Muscle layer of duodenum (tissue), 2 donors: ENCODE data around the gene AP2M1.

Experiments
- H3K27ac ChIP-seq: one replicate; pipeline ENCODE4 v1.7.0; 2013; ENCODE audit warnings: mild to moderate bottlenecking, low read length
- H3K27me3 ChIP-seq: one replicate; pipeline ENCODE4 v1.7.0; 2013; ENCODE audit warnings: low read depth, mild to moderate bottlenecking, control low read depth, low read length
- H3K36me3 ChIP-seq, 2 donors: one replicate each; pipeline ENCODE4 v1.7.0; 2013; ENCODE audit warnings: low read length in 2 of 2, control low read depth in 1 of 2, mild to moderate bottlenecking in 1 of 2; ENCODE audit not compliant: insufficient read depth in 2 of 2, control insufficient read depth in 1 of 2
- H3K4me1 ChIP-seq, 2 donors: one replicate each; pipeline ENCODE4 v1.7.0; 2013; ENCODE audit warnings: low read length in 2 of 2, mild to moderate bottlenecking in 2 of 2, control low read depth in 1 of 2, moderate library complexity in 1 of 2; ENCODE audit not compliant: insufficient read depth in 2 of 2, control insufficient read depth in 1 of 2
- H3K4me3 ChIP-seq, 2 donors: one replicate each; pipeline ENCODE4 v1.7.0; 2013; ENCODE audit warnings: low read length in 2 of 2, low read depth in 1 of 2, mild to moderate bottlenecking in 1 of 2
- H3K9me3 ChIP-seq, 2 donors: one replicate each; pipeline ENCODE4 v1.7.0; 2013; ENCODE audit warnings: low read length in 2 of 2, control low read depth in 1 of 2, mild to moderate bottlenecking in 1 of 2; ENCODE audit not compliant: control insufficient read depth in 1 of 2
- donor health status: healthy.

AP2M1 gene

GRCh38 chr3:184174646-184175492 is at the start of gene AP2M1:
Gene AP2M1 (plus strand): TSS chr3:184174855. CDS start chr3:184176994, 2,139 bp downstream.
- Histone ChIP-seq H3K4me1 (peaks cover 15 to 36% of the 10 kb centered on the region in 2 donors), H3K4me3 (peak within 1 kb of the TSS; percentile 66 to 96), H3K36me3 (peaks cover 33 to 63% of the 10 kb centered on the region in 2 donors), H3K9me3 (no peaks in the 10 kb centered on the region), H3K27me3 (no peaks in the 10 kb centered on the region), H3K27ac (peak within 1 kb of the TSS; percentile 95)

GRCh38 chr3:184126006-184126405 is 48.6 kb upstream of the AP2M1 start:
- Histone ChIP-seq H3K4me3 (no peak overlapping the region), H3K27ac (no peak overlapping the region), H3K9me3 (no peaks in the 10 kb centered on the region), H3K27me3 (no peaks in the 10 kb centered on the region), H3K4me1 (no peaks in the 10 kb centered on the region), H3K36me3 (no peaks in the 10 kb centered on the region)

GRCh38 chr3:184129012-184129411 is 45.6 kb upstream of the AP2M1 start:
- Histone ChIP-seq H3K9me3 (no peaks in the 10 kb centered on the region), H3K27me3 (no peaks in the 10 kb centered on the region), H3K36me3 (no peaks in the 10 kb centered on the region), H3K4me1 (no peaks in the 10 kb centered on the region), H3K4me3 (no peak overlapping the region), H3K27ac (no peak overlapping the region)

GRCh38 chr3:184132945-184133344 is 41.7 kb upstream of the AP2M1 start:
- Histone ChIP-seq H3K4me3 (no peak overlapping the region), H3K9me3 (no peaks in the 10 kb centered on the region), H3K36me3 (peaks cover 5 to 7% of the 10 kb centered on the region in 2 donors), H3K4me1 (peaks cover 13 to 20% of the 10 kb centered on the region in 2 donors), H3K27ac (no peak overlapping the region), H3K27me3 (no peaks in the 10 kb centered on the region)

GRCh38 chr3:184133840-184134745 is 40.6 kb upstream of the AP2M1 start:
- Histone ChIP-seq H3K27ac (peak overlapping the region; percentile 90), H3K4me1 (peaks cover 13 to 20% of the 10 kb centered on the region in 2 donors), H3K4me3 (peak overlapping the region; percentile 95 to 99), H3K9me3 (no peaks in the 10 kb centered on the region), H3K27me3 (no peaks in the 10 kb centered on the region), H3K36me3 (peaks cover 5 to 8% of the 10 kb centered on the region in 2 donors)

GRCh38 chr3:184134746-184135148 is 39.9 kb upstream of the AP2M1 start:
- no peaks in the 10 kb centered on the region for H3K9me3 ChIP-seq
- H3K36me3 ChIP-seq, result peaks cover 5 to 8% of the 10 kb centered on the region in 2 donors
- peaks cover 13 to 20% of the 10 kb centered on the region in 2 donors for H3K4me1 ChIP-seq
- H3K27me3 ChIP-seq, result no peaks in the 10 kb centered on the region
- peak overlapping the region; percentile 95 to 99 for H3K4me3 ChIP-seq
- H3K27ac ChIP-seq, result peak overlapping the region; percentile 90

- Histone ChIP-seq H3K4me3 (peak within 1 kb of the TSS; percentile 95 to 99), H3K27ac (peak within 1 kb of the TSS; percentile 90), H3K27me3 (no peaks in the 10 kb centered on the region), H3K9me3 (no peaks in the 10 kb centered on the region), H3K4me1 (peaks cover 13 to 20% of the 10 kb centered on the region in 2 donors), H3K36me3 (peaks cover 10 to 12% of the 10 kb centered on the region in 2 donors)
These were observed 39.3 kb upstream of the AP2M1 start, which contains the start of gene EIF2B5 for GRCh38 chr3:184135149-184135910. Gene EIF2B5 (plus strand): TSS chr3:184135358. CDS start chr3:184135386, 28 bp downstream.

GRCh38 chr3:184135911-184136260 is 38.8 kb upstream of the AP2M1 start:
- H3K27ac ChIP-seq, result peak overlapping the region; percentile 90
- no peaks in the 10 kb centered on the region for H3K9me3 ChIP-seq
- peaks cover 13 to 20% of the 10 kb centered on the region in 2 donors for H3K4me1 ChIP-seq
- peak overlapping the region; percentile 95 to 99 for H3K4me3 ChIP-seq
- H3K36me3 ChIP-seq, result peaks cover 15 to 18% of the 10 kb centered on the region in 2 donors
- no peaks in the 10 kb centered on the region for H3K27me3 ChIP-seq

GRCh38 chr3:184140436-184140835 is 34.2 kb upstream of the AP2M1 start:
- no peak overlapping the region for H3K27ac ChIP-seq
- H3K4me3 ChIP-seq, result no peak overlapping the region
- H3K27me3 ChIP-seq, result no peaks in the 10 kb centered on the region
- H3K9me3 ChIP-seq, result no peaks in the 10 kb centered on the region
- H3K36me3 ChIP-seq, result peaks cover 52 to 61% of the 10 kb centered on the region in 2 donors
- H3K4me1 ChIP-seq, result peaks cover 13 to 31% of the 10 kb centered on the region in 2 donors

GRCh38 chr3:184142199-184142598 is 32.5 kb upstream of the AP2M1 start:
- Histone ChIP-seq H3K9me3 (no peaks in the 10 kb centered on the region), H3K4me1 (peaks cover under 1 to 15% of the 10 kb centered on the region in 2 donors), H3K27ac (no peak overlapping the region), H3K27me3 (no peaks in the 10 kb centered on the region), H3K4me3 (no peak overlapping the region), H3K36me3 (peaks cover 52 to 69% of the 10 kb centered on the region in 2 donors)
